ENCODE measurements around the gene PPP1R3E.
"Not testable (repeated sequence)": the region's sequence is repeated elsewhere in the genome, so short reads cannot be mapped to it uniquely, and the experiment has no call there.

The PPP1R3E gene

GRCh38 chr14:23284654-23285529 lies 17.8 kb downstream of the PPP1R3E start:
- peak overlapping the region; percentile 89 for H3K4me3 ChIP-seq (ENCODE audit: control insufficient read depth, low read depth, low read length)
- TF ChIP-seq, protein P1, sequence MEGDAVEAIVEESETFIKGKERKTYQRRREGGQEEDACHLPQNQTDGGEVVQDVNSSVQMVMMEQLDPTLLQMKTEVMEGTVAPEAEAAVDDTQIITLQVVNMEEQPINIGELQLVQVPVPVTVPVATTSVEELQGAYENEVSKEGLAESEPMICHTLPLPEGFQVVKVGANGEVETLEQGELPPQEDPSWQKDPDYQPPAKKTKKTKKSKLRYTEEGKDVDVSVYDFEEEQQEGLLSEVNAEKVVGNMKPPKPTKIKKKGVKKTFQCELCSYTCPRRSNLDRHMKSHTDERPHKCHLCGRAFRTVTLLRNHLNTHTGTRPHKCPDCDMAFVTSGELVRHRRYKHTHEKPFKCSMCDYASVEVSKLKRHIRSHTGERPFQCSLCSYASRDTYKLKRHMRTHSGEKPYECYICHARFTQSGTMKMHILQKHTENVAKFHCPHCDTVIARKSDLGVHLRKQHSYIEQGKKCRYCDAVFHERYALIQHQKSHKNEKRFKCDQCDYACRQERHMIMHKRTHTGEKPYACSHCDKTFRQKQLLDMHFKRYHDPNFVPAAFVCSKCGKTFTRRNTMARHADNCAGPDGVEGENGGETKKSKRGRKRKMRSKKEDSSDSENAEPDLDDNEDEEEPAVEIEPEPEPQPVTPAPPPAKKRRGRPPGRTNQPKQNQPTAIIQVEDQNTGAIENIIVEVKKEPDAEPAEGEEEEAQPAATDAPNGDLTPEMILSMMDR (conservative IDR thresholded peaks at IDR 0.05; ENCODE audit: control insufficient read depth, insufficient read depth, low read depth, low read length) = no peak
- peak; percentile 25 for DNase-seq (ENCODE audit: low read depth)

DNA sequence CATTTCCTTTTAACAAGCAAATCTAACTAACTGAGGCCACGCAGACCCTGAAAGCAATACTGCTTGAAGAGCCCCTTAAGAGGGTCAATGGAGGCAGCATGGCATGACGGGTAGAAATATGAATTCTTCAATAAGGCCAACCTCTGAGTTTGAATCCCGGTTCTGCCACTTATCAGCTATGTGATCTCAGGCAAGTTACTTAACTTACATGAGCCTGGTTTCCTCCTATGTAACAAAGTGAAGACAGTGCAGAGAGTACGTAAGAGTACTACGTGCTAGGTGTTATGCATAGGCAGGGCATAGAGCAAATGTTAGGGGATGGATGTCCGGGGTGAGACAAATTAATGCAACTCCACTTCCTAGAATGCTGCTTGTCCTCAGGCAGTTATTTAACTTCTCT lies 21.4 kb downstream of the PPP1R3E start:
- TF ChIP-seq, protein P1 (conservative IDR thresholded peaks at IDR 0.05; ENCODE audit: control insufficient read depth, insufficient read depth, low read depth, low read length) = no peak
- DNase-seq (ENCODE audit: low read depth) = no peak
- H3K4me3 ChIP-seq (ENCODE audit: control insufficient read depth, low read depth, low read length) = no peak overlapping the region

- not testable (repeated sequence) for H3K4me3 ChIP-seq (ENCODE audit: control insufficient read depth, low read depth, low read length); DNase-seq (ENCODE audit: low read depth)
Observed at GRCh38 chr14:23277928-23278327, 24.7 kb downstream of the PPP1R3E start.

DNA sequence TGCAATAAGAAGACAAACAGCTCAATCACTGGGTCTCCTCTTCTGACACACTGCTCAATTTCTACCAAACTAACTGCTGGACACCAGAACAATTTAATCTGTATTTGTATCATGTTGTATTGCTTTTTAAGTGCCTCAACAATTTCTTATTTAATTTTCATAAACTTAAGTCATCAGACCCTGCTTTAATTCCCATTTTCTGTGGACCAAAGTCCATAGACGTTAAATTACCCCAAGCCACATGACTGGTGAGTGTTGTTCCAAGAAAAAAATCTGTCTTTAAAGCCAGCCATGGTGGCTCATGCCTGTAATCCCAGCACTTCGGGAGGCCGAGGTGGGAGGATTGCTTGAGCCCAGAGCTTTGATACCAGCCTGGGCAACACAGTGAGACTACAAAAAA lies 25.5 kb downstream of the PPP1R3E start:
- no peak for DNase-seq (ENCODE audit: low read depth)
- TF ChIP-seq, protein P1 (conservative IDR thresholded peaks at IDR 0.05; ENCODE audit: control insufficient read depth, insufficient read depth, low read depth, low read length) = no peak
- no peak overlapping the region for H3K4me3 ChIP-seq (ENCODE audit: control insufficient read depth, low read depth, low read length)

DNA sequence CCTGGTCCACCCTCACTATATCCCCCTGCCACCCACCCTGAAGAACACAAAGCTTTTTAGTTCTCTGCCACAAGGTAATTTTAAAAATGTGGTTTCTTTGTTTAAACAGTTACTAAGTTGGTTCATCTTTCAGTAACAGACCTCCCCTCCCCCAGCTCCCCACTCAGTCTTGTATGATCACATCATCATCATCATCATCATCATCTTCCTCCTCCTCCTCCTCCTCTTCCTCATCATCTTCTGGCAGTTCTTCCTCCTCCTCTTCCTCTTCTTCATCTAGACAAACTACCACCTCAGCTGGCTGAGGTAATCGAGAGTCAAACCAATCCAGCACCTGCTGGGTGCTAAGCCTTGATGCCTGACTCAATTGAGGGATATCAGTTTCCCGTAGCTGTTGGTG lies 27.2 kb downstream of the PPP1R3E start:
- TF ChIP-seq, protein P1 (conservative IDR thresholded peaks at IDR 0.05; ENCODE audit: control insufficient read depth, insufficient read depth, low read depth, low read length) = no peak
- H3K4me3 ChIP-seq (ENCODE audit: control insufficient read depth, low read depth, low read length) = no peak overlapping the region

GRCh38 chr14:23269193-23269592 lies 33.5 kb downstream of the PPP1R3E start:
- H3K4me3 ChIP-seq (ENCODE audit: control insufficient read depth, low read depth, low read length) = no peak overlapping the region
- no peak for DNase-seq (ENCODE audit: low read depth)
- TF ChIP-seq, protein P1 (conservative IDR thresholded peaks at IDR 0.05; ENCODE audit: control insufficient read depth, insufficient read depth, low read depth, low read length) = no peak

More for the DNA sequence above, 27.2 kb downstream of the PPP1R3E start:
- no peak for DNase-seq (ENCODE audit: low read depth)

DNA sequence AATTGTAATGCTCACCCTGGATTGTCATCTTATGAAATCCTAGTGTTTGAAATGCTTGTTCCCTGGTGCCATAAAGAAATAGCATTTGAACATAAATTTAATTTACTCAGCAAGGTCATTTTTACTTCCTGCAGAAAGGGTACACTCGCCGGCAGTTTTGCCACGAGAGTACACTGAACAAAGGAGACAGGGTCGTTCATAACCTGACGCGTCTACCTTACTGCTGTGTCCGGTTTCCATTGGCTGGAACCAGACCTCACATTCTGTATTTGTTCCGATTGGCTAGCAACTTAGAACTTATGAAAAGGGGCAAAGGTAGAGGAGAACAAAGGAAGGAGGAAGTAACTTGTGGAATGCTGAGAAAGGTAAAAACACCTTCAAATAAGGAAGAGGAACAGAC lies 41.8 kb downstream of the PPP1R3E start:
- not testable (repeated sequence) for H3K4me3 ChIP-seq (ENCODE audit: control insufficient read depth, low read depth, low read length); DNase-seq (ENCODE audit: low read depth)

DNA sequence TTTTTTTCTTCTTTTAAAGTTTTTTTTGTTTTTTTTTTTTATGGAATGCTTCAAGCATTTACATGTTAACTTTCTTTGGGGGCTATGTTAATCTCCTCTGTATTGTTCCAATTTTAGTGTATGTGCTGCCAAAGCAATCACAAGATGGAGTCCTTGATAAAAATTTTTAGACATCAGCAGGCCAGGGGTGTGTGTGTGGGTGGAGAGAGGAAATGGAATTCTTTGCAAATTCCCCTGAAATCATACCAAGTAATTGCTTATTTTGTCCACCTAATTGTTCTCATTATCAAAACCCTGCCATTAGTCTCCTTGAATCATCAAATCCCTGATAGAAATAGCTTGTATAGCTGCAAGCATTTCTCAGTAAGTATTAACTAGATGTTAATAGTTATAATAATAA lies 43.2 kb downstream of the PPP1R3E start:
- TF ChIP-seq, protein P1 (conservative IDR thresholded peaks at IDR 0.05; ENCODE audit: control insufficient read depth, insufficient read depth, low read depth, low read length) = no peak
- DNase-seq (ENCODE audit: low read depth) = no peak
- no peak overlapping the region for H3K4me3 ChIP-seq (ENCODE audit: control insufficient read depth, low read depth, low read length)

Measured in fibroblast of mammary gland (primary cell).